Fibroblast of the aortic adventitia (primary cell): ENCODE data around the gene PCCA. TPM values are rescaled to one million over a fixed set of nuclear protein-coding genes. Genes with fewer than 3 reads are reported as not detected.

Experiments used
- DNase-seq: peaks from one replicate; pipeline ENCODE4 v3.0.0-alpha.2; 2010; ENCODE audit warnings: low read depth
- H3K4me3 ChIP-seq: 2 replicates; pipeline ENCODE4 v1.5.1; 2011; ENCODE audit warnings: low read depth, mild to moderate bottlenecking, control low read depth, low read length, moderate library complexity
- CTCF ChIP-seq: IDR thresholded peaks from 2 replicates; pipeline ENCODE4 v1.5.1; 2011; ENCODE audit warnings: mild to moderate bottlenecking, low read length, control low read depth, inconsistent platforms; ENCODE audit not compliant: insufficient read depth
- total RNA-seq: library from RNA; depleted of rRNA; stranded (reverse); fragments of >200 nt; gene quantifications from 2 replicates; pipeline ENCODE4 v1.2.3, GENCODE V29; 2012; ENCODE audit warnings: low replicate concordance

The PCCA gene
- total RNA-seq = 22.1 and 23.8 TPM in 2 replicates

GRCh38 chr13:100088644-100089464, at the start of gene PCCA:
TSS of gene PCCA (plus strand) at chr13:100089093. CDS start at chr13:100089121, 28 bp downstream.
- TF ChIP-seq CTCF = no peak
- peak within 1 kb of the TSS; percentile 96 for H3K4me3 ChIP-seq
- DNase-seq = peak; percentile 88

GRCh38 chr13:100039740-100040139, 49.2 kb upstream of the PCCA start:
- peak; percentile 10 for DNase-seq
- H3K4me3 ChIP-seq = no peak overlapping the region
- no peak for TF ChIP-seq CTCF

- no peak for DNase-seq
- no peak overlapping the region for H3K4me3 ChIP-seq
- no peak for TF ChIP-seq CTCF
These were observed 48.7 kb upstream of the PCCA start for GRCh38 chr13:100040196-100040595.

GRCh38 chr13:100044936-100045335, 44.0 kb upstream of the PCCA start:
- H3K4me3 ChIP-seq = no peak overlapping the region
- no peak for TF ChIP-seq CTCF
- DNase-seq = no peak

- no peak overlapping the region for H3K4me3 ChIP-seq
- no peak for TF ChIP-seq CTCF
- no peak for DNase-seq
These were observed 43.5 kb upstream of the PCCA start for GRCh38 chr13:100045355-100045754.

- DNase-seq = no peak
- no peak for TF ChIP-seq CTCF
- no peak overlapping the region for H3K4me3 ChIP-seq
These were observed 37.8 kb upstream of the PCCA start for GRCh38 chr13:100051070-100051469.
